Measurements from ENCODE around the gene MFAP3. TPM values are rescaled to one million over a fixed set of nuclear protein-coding genes. Genes with fewer than 3 reads are reported as not detected.
A peak's percentile ranks its signal among the peaks of the same experiment; 100 is the strongest.
"Not testable (repeated sequence)": the region's sequence is repeated elsewhere in the genome, so short reads cannot be mapped to it uniquely, and the experiment has no call there.

The MFAP3 gene
- total and polyA plus RNA-seq, 3 experiments from 2014 or later = 5.8 to 20.5 (median 17.5) TPM

DNA sequence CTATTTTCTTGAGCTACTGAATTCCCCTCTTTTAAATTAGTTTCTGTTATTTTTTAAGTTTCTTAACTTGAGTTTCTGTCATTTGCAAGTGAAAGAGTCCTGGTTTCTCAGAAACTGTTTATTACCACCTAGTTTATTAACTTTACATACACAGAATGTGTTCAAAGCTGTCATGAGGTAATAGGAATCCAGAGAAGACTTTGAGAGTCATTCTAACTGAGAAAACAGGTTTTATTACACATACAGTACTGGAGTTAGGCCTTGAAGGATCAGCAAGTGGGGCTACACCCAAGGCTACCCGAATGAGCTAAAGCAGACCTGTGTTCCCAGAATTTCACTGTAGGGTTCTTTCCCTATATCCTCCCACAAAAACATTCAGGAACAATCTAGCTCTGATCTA is 33.1 kb upstream of the MFAP3 start:
- POLR2A ChIA-PET = no interaction called here
- no peaks in the 10 kb centered on the region for H3K9me3 ChIP-seq (ENCODE audit: low read length)
- Mint-ChIP-seq H3K4me3 (no peak overlapping the region), H3K27me3 (no peaks in the 10 kb centered on the region), H3K4me1 (peaks cover 0 to 1% (median 0%) of the 10 kb centered on the region in 3 donors), H3K27ac (no peak overlapping the region), H3K9me3 (no peaks in the 10 kb centered on the region), H3K36me3 (peaks cover 8 to 58% (median 26%) of the 10 kb centered on the region in 3 donors)
- no peaks in the 10 kb centered on the region for H3K4me1 ChIP-seq (ENCODE audit: insufficient read depth, low read length)
- H3K36me3 ChIP-seq (ENCODE audit: insufficient read depth, low read length) = peaks cover 5% of the 10 kb centered on the region
- no peaks in the 10 kb centered on the region for H3K27me3 ChIP-seq (ENCODE audit: insufficient read depth, low read length, poor library complexity, severe bottlenecking)
- no peak for DNase-seq
- CTCF ChIA-PET = no interaction called here
- H3K4me3 ChIP-seq (ENCODE audit: low read length) = no peak overlapping the region
- H3K27ac ChIP-seq (ENCODE audit: low read depth, low read length) = no peak overlapping the region

GRCh38 chr5:154010660-154011059 is 28.1 kb upstream of the MFAP3 start:
- CTCF ChIA-PET = no interaction called here
- H3K4me1 ChIP-seq (ENCODE audit: insufficient read depth, low read length) = no peaks in the 10 kb centered on the region
- no peak for DNase-seq
- H3K4me3 Mint-ChIP-seq = no peak overlapping the region
- no peak overlapping the region for H3K27ac Mint-ChIP-seq
- H3K27ac ChIP-seq (ENCODE audit: low read depth, low read length) = no peak overlapping the region
- H3K36me3 ChIP-seq (ENCODE audit: insufficient read depth, low read length) = peaks cover 11% of the 10 kb centered on the region
- no peaks in the 10 kb centered on the region for H3K27me3 ChIP-seq (ENCODE audit: insufficient read depth, low read length, poor library complexity, severe bottlenecking)
- H3K27me3 Mint-ChIP-seq = no peaks in the 10 kb centered on the region
- H3K4me3 ChIP-seq (ENCODE audit: low read length) = no peak overlapping the region
- POLR2A ChIA-PET = no interaction called here
- peaks cover 14 to 68% (median 37%) of the 10 kb centered on the region in 3 donors for H3K36me3 Mint-ChIP-seq
- no peaks in the 10 kb centered on the region for H3K9me3 ChIP-seq (ENCODE audit: low read length)
- no peaks in the 10 kb centered on the region for H3K9me3 Mint-ChIP-seq
- H3K4me1 Mint-ChIP-seq = peaks cover 0 to 5% (median 0%) of the 10 kb centered on the region in 3 donors

DNA sequence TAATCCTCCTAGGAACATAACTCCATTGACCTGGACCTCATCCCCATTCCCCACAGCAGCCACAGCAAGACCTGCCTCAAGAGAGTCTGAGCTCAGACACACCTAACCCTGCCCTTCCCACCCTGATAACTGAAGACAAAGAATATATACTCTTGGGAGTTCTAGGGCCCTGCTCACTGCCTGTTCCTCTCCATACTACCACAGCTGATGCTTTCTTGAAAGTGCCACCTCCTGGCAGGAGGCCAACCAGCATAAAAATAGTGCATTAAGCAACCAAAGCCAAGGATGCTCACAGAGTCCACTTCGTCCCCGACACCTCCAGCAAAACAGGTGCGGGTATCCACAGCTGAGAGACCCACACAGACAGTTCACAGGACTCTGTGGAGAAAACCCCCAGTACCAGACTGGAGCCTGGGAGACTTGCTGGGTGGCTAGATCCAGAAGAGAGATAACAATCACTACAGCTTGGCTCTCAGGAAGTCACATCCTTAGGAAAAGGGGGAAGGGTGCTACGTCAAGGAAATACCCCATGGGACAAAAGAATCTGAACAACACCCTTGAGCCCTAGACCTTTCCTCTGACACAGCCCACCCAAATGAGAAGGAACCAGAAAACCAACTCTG is 23.6 kb upstream of the MFAP3 start:
- Histone ChIP-seq H3K27ac (ENCODE audit: low read depth, low read length) (no peak overlapping the region), H3K27me3 (ENCODE audit: insufficient read depth, low read length, poor library complexity, severe bottlenecking) (no peaks in the 10 kb centered on the region), H3K4me1 (ENCODE audit: insufficient read depth, low read length) (no peaks in the 10 kb centered on the region), H3K4me3 (ENCODE audit: low read length) (no peak overlapping the region), H3K36me3 (ENCODE audit: insufficient read depth, low read length) (peaks cover 16% of the 10 kb centered on the region), H3K9me3 (ENCODE audit: low read length) (no peaks in the 10 kb centered on the region)
- Mint-ChIP-seq H3K27me3 (no peaks in the 10 kb centered on the region), H3K4me3 (no peak overlapping the region), H3K27ac (no peak overlapping the region), H3K36me3 (peaks cover 43 to 85% (median 54%) of the 10 kb centered on the region in 3 donors), H3K4me1 (peaks cover 14 to 23% (median 21%) of the 10 kb centered on the region in 3 donors), H3K9me3 (no peaks in the 10 kb centered on the region)
- CTCF ChIA-PET = no interaction called here
- DNase-seq = no peak
- POLR2A ChIA-PET = no interaction called here

GRCh38 chr5:154018919-154019318 is 19.8 kb upstream of the MFAP3 start:
- H3K4me3 ChIP-seq (ENCODE audit: low read length); H3K27me3 Mint-ChIP-seq; POLR2A ChIA-PET; CTCF ChIA-PET; H3K4me3 Mint-ChIP-seq; H3K9me3 Mint-ChIP-seq; H3K27ac Mint-ChIP-seq; H3K27ac ChIP-seq (ENCODE audit: low read depth, low read length); H3K9me3 ChIP-seq (ENCODE audit: low read length); H3K4me1 ChIP-seq (ENCODE audit: insufficient read depth, low read length); DNase-seq; H3K36me3 ChIP-seq (ENCODE audit: insufficient read depth, low read length); H3K27me3 ChIP-seq (ENCODE audit: insufficient read depth, low read length, poor library complexity, severe bottlenecking): not testable (repeated sequence)
- Mint-ChIP-seq H3K36me3 (peaks cover 61 to 94% (median 70%) of the 10 kb centered on the region in 3 donors), H3K4me1 (peaks cover 27 to 33% (median 27%) of the 10 kb centered on the region in 3 donors)

GRCh38 chr5:154025951-154026350 is 12.8 kb upstream of the MFAP3 start:
- no peaks in the 10 kb centered on the region for H3K9me3 ChIP-seq (ENCODE audit: low read length)
- peaks cover 21 to 79% (median 36%) of the 10 kb centered on the region in 3 donors for H3K36me3 Mint-ChIP-seq
- DNase-seq = no peak
- H3K27ac Mint-ChIP-seq = no peak overlapping the region
- no peaks in the 10 kb centered on the region for H3K4me1 ChIP-seq (ENCODE audit: insufficient read depth, low read length)
- peaks cover 3 to 12% (median 9%) of the 10 kb centered on the region in 3 donors for H3K4me1 Mint-ChIP-seq
- no peak overlapping the region for H3K4me3 Mint-ChIP-seq
- CTCF ChIA-PET = no interaction called here
- H3K36me3 ChIP-seq (ENCODE audit: insufficient read depth, low read length) = peaks cover 10% of the 10 kb centered on the region
- H3K27me3 Mint-ChIP-seq = no peaks in the 10 kb centered on the region
- no peak overlapping the region for H3K4me3 ChIP-seq (ENCODE audit: low read length)
- H3K27me3 ChIP-seq (ENCODE audit: insufficient read depth, low read length, poor library complexity, severe bottlenecking) = no peaks in the 10 kb centered on the region
- POLR2A ChIA-PET = interaction anchor here (0.6 kb wide), 1 partner anchor 164 kb away, joined by 3 read pairs; the partner anchor contains the start of gene GALNT10
- no peaks in the 10 kb centered on the region for H3K9me3 Mint-ChIP-seq
- H3K27ac ChIP-seq (ENCODE audit: low read depth, low read length) = no peak overlapping the region

DNA sequence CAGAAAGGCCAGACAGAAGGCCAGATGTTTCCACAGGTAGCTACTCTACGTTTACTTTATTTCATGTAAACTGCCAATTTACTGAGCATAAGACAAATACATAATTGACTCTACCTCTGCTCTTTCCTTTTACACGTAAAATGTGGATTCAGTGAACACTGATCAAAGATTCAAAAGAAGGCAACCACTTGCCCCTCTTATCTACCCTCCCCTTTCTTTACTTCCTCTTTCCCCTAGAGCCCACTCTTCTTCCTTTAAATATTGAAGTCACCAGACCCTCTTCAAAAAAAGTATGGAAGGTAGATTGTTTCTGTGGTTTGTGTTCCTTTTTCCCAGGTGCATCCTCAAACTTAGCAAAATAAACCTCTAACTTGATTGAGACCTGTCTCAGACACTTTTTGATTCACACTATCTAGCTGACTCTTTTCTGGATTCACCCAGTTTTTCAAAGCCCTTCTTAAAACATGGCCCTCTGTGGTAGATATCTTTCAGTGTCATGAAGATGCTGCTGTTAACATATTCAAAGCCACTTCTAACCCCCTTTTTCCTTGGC is 6.8 kb upstream of the MFAP3 start:
- Histone ChIP-seq H3K9me3 (ENCODE audit: low read length) (no peaks in the 10 kb centered on the region), H3K27ac (ENCODE audit: low read depth, low read length) (no peak overlapping the region), H3K27me3 (ENCODE audit: insufficient read depth, low read length, poor library complexity, severe bottlenecking) (no peaks in the 10 kb centered on the region), H3K4me1 (ENCODE audit: insufficient read depth, low read length) (peaks cover 3% of the 10 kb centered on the region), H3K4me3 (ENCODE audit: low read length) (no peak overlapping the region), H3K36me3 (ENCODE audit: insufficient read depth, low read length) (peaks cover 7% of the 10 kb centered on the region)
- no peak overlapping the region for H3K4me3 Mint-ChIP-seq
- no peaks in the 10 kb centered on the region for H3K9me3 Mint-ChIP-seq
- peaks cover 12 to 16% (median 16%) of the 10 kb centered on the region in 3 donors for H3K4me1 Mint-ChIP-seq
- no peak overlapping the region for H3K27ac Mint-ChIP-seq
- ChIA-PET POLR2A (no interaction called here), CTCF (no interaction called here)
- H3K36me3 Mint-ChIP-seq = peaks cover 3 to 62% (median 32%) of the 10 kb centered on the region in 3 donors
- no peak for DNase-seq
- H3K27me3 Mint-ChIP-seq = no peaks in the 10 kb centered on the region

GRCh38 chr5:154034944-154035343 is 3.8 kb upstream of the MFAP3 start:
- Histone ChIP-seq H3K27ac (ENCODE audit: low read depth, low read length) (no peak overlapping the region), H3K36me3 (ENCODE audit: insufficient read depth, low read length) (no peaks in the 10 kb centered on the region), H3K4me3 (ENCODE audit: low read length) (no peak overlapping the region), H3K4me1 (ENCODE audit: insufficient read depth, low read length) (peaks cover 23% of the 10 kb centered on the region), H3K9me3 (ENCODE audit: low read length) (no peaks in the 10 kb centered on the region), H3K27me3 (ENCODE audit: insufficient read depth, low read length, poor library complexity, severe bottlenecking) (no peaks in the 10 kb centered on the region)
- ChIA-PET POLR2A (no interaction called here), CTCF (no interaction called here)
- Mint-ChIP-seq H3K36me3 (peaks cover 3 to 49% (median 27%) of the 10 kb centered on the region in 3 donors), H3K4me1 (peaks cover 34 to 45% (median 45%) of the 10 kb centered on the region in 3 donors), H3K4me3 (no peak overlapping the region), H3K9me3 (no peaks in the 10 kb centered on the region), H3K27me3 (peaks cover 0 to 3% of the 10 kb centered on the region in 2 donors), H3K27ac (no peak overlapping the region)
- no peak for DNase-seq

GRCh38 chr5:154038261-154038706 is 483 bp upstream of the MFAP3 start:
- ChIA-PET POLR2A (interaction anchor here (1.0 to 1.7 kb wide), 4 partner anchors 10 to 262 kb away, joined by 3 to 20 read pairs (median 7); partner anchors contain the start of gene GALNT10), CTCF (interaction anchor here (1.0 to 1.7 kb wide), 6 partner anchors 10 to 367 kb away, joined by 3 to 5 read pairs (median 4); partner anchors contain the start of gene GALNT10)
- no peaks in the 10 kb centered on the region for H3K9me3 ChIP-seq (ENCODE audit: low read length)
- H3K4me3 ChIP-seq (ENCODE audit: low read length) = peak overlapping the region; percentile 97
- H3K27ac ChIP-seq (ENCODE audit: low read depth, low read length) = peak overlapping the region; percentile 92
- no peaks in the 10 kb centered on the region for H3K36me3 ChIP-seq (ENCODE audit: insufficient read depth, low read length)
- peaks cover 0 to 3% of the 10 kb centered on the region in 2 donors for H3K27me3 Mint-ChIP-seq
- no peaks in the 10 kb centered on the region for H3K27me3 ChIP-seq (ENCODE audit: insufficient read depth, low read length, poor library complexity, severe bottlenecking)
- peak overlapping the region; percentile 97 to 99 (median 98) for H3K27ac Mint-ChIP-seq
- no peaks in the 10 kb centered on the region for H3K9me3 Mint-ChIP-seq
- DNase-seq = peak in 3 of 5 donors; percentile 19 to 61 (median 33)
- H3K4me1 ChIP-seq (ENCODE audit: insufficient read depth, low read length) = peaks cover 28% of the 10 kb centered on the region
- peaks cover 48 to 66% (median 63%) of the 10 kb centered on the region in 3 donors for H3K4me1 Mint-ChIP-seq
- peaks cover 0 to 34% (median 6%) of the 10 kb centered on the region in 3 donors for H3K36me3 Mint-ChIP-seq
- peak overlapping the region; percentile 96 to 98 (median 97) for H3K4me3 Mint-ChIP-seq

Measured in CD8-positive, alpha-beta memory T cell (primary cell).